T-helper 2 cell treated with Interferon-gamma antibody and Interleukin-4, amounts not matched to agents 5 μg/mL and 100 μg/mL, for 36 hours (primary cell): Measurements from ENCODE around the gene DRD4.
A peak's percentile ranks its signal among the peaks of the same experiment; 100 is the strongest.

Experiments used
- DNase-seq: peaks from one replicate; pipeline ENCODE4 v3.0.0; 2021; ENCODE audit warnings: low spot score
- H3K27ac Mint-ChIP-seq: one replicate; pipeline ENCODE4 v1.8.0; 2021; ENCODE audit warnings: mild to moderate bottlenecking, mixed read lengths
- H3K27me3 Mint-ChIP-seq: one replicate; pipeline ENCODE4 v1.8.0; 2021; ENCODE audit warnings: low read depth, mixed read lengths
- H3K36me3 Mint-ChIP-seq: one replicate; pipeline ENCODE4 v1.8.0; 2021; ENCODE audit warnings: low read depth, mixed read lengths
- H3K4me1 Mint-ChIP-seq: one replicate; pipeline ENCODE4 v1.8.0; 2021; ENCODE audit warnings: low read depth, mixed read lengths
- H3K4me3 Mint-ChIP-seq: one replicate; pipeline ENCODE4 v1.8.0; 2022; ENCODE audit warnings: mild to moderate bottlenecking, moderate library complexity, mixed read lengths
- H3K9me3 Mint-ChIP-seq: one replicate; pipeline ENCODE4 v1.8.0; 2021; ENCODE audit warnings: mixed read lengths

The DRD4 gene

GRCh38 chr11:605286-606129, 31.6 kb upstream of the DRD4 start:
- no peak overlapping the region for H3K27ac Mint-ChIP-seq

DNA sequence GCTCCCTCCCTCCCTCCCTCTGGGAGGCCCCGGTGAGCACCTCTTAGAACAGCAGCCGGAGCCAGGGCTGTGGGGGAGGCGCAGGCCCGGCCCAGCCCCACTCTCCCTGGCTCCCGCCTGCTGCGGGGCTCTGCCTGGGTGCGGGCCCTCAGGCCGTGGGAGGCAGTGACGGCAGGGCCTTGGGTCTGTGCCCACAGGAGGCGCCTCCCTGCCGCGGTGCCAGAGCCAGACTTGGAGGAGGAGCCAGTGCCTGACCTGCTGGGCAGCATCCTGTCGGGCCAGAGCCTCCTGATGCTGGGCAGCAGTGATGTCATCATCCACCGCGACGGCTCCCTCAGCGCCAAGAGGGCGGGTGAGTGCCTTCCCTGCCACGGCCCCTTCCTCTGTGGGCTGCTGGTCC, 30.8 kb upstream of the DRD4 start:
- Mint-ChIP-seq H3K27ac (no peak overlapping the region), H3K9me3 (no peaks in the 10 kb centered on the region), H3K36me3 (peaks cover 52% of the 10 kb centered on the region), H3K27me3 (no peaks in the 10 kb centered on the region), H3K4me1 (no peaks in the 10 kb centered on the region), H3K4me3 (no peak overlapping the region)
- DNase-seq = no peak

More at GRCh38 chr11:605286-606129, 31.6 kb upstream of the DRD4 start:
- no peak overlapping the region for H3K4me3 Mint-ChIP-seq
- no peaks in the 10 kb centered on the region for H3K27me3 Mint-ChIP-seq
- no peaks in the 10 kb centered on the region for H3K9me3 Mint-ChIP-seq
- H3K36me3 Mint-ChIP-seq = peaks cover 50% of the 10 kb centered on the region
- H3K4me1 Mint-ChIP-seq = no peaks in the 10 kb centered on the region
- no peak for DNase-seq

- no peaks in the 10 kb centered on the region for H3K27me3 Mint-ChIP-seq
- H3K4me1 Mint-ChIP-seq = peaks cover 2% of the 10 kb centered on the region
- H3K27ac Mint-ChIP-seq = no peak overlapping the region
- H3K9me3 Mint-ChIP-seq = no peaks in the 10 kb centered on the region
- H3K36me3 Mint-ChIP-seq = peaks cover 46% of the 10 kb centered on the region
- H3K4me3 Mint-ChIP-seq = no peak overlapping the region
- DNase-seq = no peak
Observed at GRCh38 chr11:607020-607780, 29.9 kb upstream of the DRD4 start.

- Mint-ChIP-seq H3K27me3 (no peaks in the 10 kb centered on the region), H3K9me3 (no peaks in the 10 kb centered on the region), H3K4me1 (peaks cover 2% of the 10 kb centered on the region), H3K36me3 (peaks cover 47% of the 10 kb centered on the region), H3K27ac (no peak overlapping the region), H3K4me3 (no peak overlapping the region)
- DNase-seq = no peak
Observed at GRCh38 chr11:607971-608659, 29.0 kb upstream of the DRD4 start.

- Mint-ChIP-seq H3K4me3 (no peak overlapping the region), H3K4me1 (peaks cover 2% of the 10 kb centered on the region), H3K9me3 (no peaks in the 10 kb centered on the region), H3K27ac (peak overlapping the region; percentile 43), H3K27me3 (no peaks in the 10 kb centered on the region), H3K36me3 (peaks cover 44% of the 10 kb centered on the region)
- DNase-seq = no peak
Observed at GRCh38 chr11:608791-609251, 28.2 kb upstream of the DRD4 start.

GRCh38 chr11:609341-609811, 27.7 kb upstream of the DRD4 start:
- H3K4me3 Mint-ChIP-seq = no peak overlapping the region
- no peak for DNase-seq
- H3K36me3 Mint-ChIP-seq = peaks cover 42% of the 10 kb centered on the region
- H3K27ac Mint-ChIP-seq = no peak overlapping the region
- H3K27me3 Mint-ChIP-seq = no peaks in the 10 kb centered on the region
- H3K4me1 Mint-ChIP-seq = peaks cover 7% of the 10 kb centered on the region
- no peaks in the 10 kb centered on the region for H3K9me3 Mint-ChIP-seq

- Mint-ChIP-seq H3K27me3 (no peaks in the 10 kb centered on the region), H3K27ac (no peak overlapping the region), H3K9me3 (no peaks in the 10 kb centered on the region), H3K4me3 (no peak overlapping the region), H3K36me3 (peaks cover 38% of the 10 kb centered on the region), H3K4me1 (peaks cover 9% of the 10 kb centered on the region)
- DNase-seq = no peak
Observed at GRCh38 chr11:610146-610801, 26.8 kb upstream of the DRD4 start.

DNA sequence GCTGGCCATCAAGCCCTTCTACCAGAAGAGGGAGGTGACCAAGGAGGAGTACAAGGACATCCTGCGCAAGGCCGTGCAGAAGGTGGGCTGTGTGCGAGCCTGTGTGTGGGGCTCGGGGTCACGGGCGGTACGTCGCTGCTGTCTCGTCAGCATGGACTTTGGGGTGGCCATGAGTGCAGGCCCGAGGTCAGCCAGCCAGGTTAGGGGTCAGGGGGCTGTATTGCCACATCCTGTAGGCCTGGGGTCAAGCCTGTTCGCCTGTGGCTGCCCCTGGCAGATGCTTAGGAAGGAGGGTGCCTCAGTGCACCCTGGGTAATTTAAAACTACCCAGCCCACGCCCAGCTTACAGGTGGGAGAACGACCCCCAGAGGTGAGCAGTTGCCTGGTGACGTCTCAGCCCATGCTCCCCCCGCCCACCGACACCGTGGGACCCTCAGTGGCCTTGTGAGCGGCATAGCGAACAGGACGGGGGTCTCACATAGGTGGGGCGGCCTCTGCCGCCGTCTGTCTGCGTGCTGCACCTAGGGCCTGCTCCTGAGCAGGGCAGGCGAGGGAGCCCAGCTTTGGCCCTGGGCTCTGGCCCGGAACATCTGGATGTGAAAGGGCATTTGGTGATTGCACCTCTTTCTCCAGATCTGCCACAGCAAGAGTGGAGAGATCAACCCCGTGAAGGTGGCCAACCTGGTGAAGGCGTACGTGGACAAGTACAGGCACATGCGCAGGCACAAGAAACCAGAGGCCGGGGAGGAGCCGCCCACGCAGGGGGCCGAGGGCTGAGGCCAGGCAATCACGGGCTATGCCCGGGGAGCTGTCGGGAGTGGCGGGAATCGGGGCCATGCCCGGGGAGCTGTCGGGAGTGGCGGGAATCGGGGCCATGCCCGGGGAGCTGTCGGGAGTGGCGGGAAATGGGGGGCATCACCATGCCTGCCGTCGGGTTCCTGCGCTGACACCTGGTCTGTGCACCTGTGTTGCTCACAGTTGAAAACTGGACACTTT, 25.8 kb upstream of the DRD4 start:
- Mint-ChIP-seq H3K27ac (peak overlapping the region; percentile 49), H3K4me1 (peaks cover 13% of the 10 kb centered on the region)

DNA sequence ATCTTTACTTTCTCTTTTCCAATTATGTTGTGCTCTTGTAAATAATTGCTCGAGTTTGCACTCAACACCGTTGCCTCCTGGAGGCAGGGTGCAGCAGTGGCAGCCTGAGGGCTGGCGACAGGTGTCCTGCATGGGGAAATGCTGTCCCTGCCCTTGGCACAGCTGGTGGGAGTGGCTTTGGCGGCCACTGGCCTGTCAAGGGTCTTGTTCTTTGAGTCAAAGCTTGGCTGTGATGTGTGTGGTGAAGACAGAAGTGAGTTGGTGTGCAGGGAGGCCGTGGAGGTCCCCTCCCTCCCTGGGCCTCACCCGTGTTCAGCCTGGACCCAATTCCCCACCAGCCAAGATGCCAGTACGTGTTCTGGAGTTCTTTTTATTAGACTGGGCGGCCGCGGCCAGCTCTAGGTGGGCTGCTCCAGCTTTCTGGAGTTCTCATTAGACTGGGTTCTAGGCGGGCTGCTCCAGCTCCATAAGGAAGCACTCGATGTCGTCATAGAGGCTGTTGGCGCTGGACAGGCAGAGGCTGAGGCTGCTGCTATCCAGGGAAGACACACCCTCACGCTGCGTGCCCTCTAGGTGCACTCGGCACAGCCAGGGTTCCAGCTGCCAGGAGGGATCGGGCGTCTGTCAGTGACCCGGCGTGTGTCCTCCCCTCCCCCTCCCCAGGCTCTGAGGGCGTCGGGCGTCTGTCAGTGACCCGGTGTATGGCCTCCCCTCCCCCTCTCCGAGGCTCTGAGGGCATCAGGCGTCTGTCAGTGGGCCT, 24.7 kb upstream of the DRD4 start:
- Mint-ChIP-seq H3K27ac (peak overlapping the region; percentile 83), H3K4me1 (peaks cover 16% of the 10 kb centered on the region), H3K36me3 (peaks cover 30% of the 10 kb centered on the region), H3K27me3 (no peaks in the 10 kb centered on the region), H3K4me3 (peak overlapping the region; percentile 54), H3K9me3 (no peaks in the 10 kb centered on the region)
- no peak for DNase-seq

More for the DNA sequence above, 25.8 kb upstream of the DRD4 start:
- Mint-ChIP-seq H3K9me3 (no peaks in the 10 kb centered on the region), H3K4me3 (no peak overlapping the region), H3K27me3 (no peaks in the 10 kb centered on the region), H3K36me3 (peaks cover 39% of the 10 kb centered on the region)
- no peak for DNase-seq

DNA sequence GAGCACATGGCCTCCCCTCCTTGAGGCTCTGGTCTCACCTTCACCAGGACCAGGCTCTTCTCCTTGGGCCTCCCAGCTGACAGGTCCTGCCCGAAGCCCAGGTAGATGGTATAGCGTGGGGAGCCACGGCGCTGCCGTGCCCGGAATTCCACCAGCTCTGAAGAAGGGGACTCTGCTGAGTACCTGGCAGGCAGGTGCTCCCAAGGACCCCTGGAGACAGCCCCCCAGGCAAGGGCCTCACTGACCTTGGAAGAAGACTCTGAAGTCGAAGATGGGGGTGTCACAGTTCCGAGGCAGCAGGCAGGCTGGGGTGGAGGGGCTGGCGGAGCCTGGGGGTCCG, 24.1 kb upstream of the DRD4 start:
- no peak overlapping the region for H3K4me3 Mint-ChIP-seq
- H3K36me3 Mint-ChIP-seq = peaks cover 26% of the 10 kb centered on the region
- peaks cover 16% of the 10 kb centered on the region for H3K4me1 Mint-ChIP-seq
- no peaks in the 10 kb centered on the region for H3K9me3 Mint-ChIP-seq
- DNase-seq = no peak
- no peaks in the 10 kb centered on the region for H3K27me3 Mint-ChIP-seq
- H3K27ac Mint-ChIP-seq = no peak overlapping the region

- Mint-ChIP-seq H3K36me3 (peaks cover 21% of the 10 kb centered on the region), H3K27ac (peak overlapping the region; percentile 82), H3K4me1 (peaks cover 16% of the 10 kb centered on the region), H3K9me3 (no peaks in the 10 kb centered on the region), H3K27me3 (no peaks in the 10 kb centered on the region), H3K4me3 (peak overlapping the region; percentile 79)
- DNase-seq = peak; percentile 49
Observed at GRCh38 chr11:613369-613968, 23.6 kb upstream of the DRD4 start.
